NCI-H82 (cell line): ENCODE measurements around the gene SLC26A9.
"Not testable (repeated sequence)": the region's sequence is repeated elsewhere in the genome, so short reads cannot be mapped to it uniquely, and the experiment has no call there.

Source experiments
- DNase-seq: peaks from one replicate; lab custom pipeline; 2025; lab: John Stamatoyannopoulos, UW

Gene SLC26A9

DNA sequence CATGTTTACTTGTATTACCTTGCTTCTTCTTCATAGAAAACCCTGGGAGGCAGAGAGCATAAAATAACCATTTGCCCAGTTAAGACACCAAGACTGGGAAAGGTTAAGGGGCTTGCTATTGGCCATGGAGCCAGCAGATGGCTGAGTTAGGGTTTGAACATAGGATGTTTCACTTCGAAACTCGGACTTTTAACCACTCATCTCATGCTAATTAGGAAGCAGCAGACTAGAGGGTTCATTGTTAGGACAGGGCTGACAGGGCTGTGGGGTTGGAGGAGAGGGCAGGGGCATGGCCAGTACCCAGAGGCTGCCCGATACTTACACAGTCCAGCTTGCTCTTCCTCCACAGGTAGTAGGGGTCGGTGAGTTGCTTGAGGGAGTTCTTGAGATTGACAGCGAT is 17.0 kb downstream of the SLC26A9 start:
- DNase-seq, result no peak

DNA sequence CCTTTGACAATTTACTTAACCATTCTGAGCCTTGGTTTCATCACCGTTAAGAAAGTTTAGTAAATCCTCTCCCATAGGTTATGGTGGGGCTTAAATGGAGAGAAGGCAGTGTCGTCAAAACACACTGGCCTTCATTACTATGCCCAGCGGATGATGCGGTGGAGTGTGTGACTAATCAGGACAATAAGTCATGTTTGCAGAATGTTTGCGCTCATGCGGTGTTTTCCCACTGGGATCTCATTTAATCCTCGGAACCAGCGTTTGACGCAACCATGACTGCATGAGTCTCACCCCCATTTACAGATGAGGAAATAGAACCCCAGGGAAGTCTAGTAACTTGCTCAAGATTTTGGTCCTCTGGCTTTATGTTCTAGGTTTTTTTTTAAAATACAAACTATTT is 17.5 kb downstream of the SLC26A9 start:
- no peak for DNase-seq

DNA sequence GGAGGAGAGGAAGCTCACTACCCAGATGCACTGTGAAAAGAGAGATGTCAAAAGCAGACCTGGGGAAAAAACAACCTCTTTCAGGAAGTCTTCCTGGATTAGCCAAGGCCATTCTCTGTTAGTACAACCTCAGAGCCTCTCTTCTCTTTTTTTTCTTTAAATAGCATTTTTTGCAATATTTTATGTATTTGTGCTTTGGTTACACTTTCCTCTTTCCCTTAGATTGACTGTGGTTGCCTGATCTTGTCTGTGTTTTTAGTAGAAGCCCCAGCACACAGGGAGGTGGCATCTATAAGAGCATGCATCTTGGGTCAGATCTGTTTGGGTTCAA is 18.8 kb downstream of the SLC26A9 start:
- DNase-seq, result no peak

GRCh38 chr1:205923651-205924459 is 19.4 kb downstream of the SLC26A9 start:
- DNase-seq, result no peak

GRCh38 chr1:205922806-205923205 is 20.4 kb downstream of the SLC26A9 start:
- no peak for DNase-seq

DNA sequence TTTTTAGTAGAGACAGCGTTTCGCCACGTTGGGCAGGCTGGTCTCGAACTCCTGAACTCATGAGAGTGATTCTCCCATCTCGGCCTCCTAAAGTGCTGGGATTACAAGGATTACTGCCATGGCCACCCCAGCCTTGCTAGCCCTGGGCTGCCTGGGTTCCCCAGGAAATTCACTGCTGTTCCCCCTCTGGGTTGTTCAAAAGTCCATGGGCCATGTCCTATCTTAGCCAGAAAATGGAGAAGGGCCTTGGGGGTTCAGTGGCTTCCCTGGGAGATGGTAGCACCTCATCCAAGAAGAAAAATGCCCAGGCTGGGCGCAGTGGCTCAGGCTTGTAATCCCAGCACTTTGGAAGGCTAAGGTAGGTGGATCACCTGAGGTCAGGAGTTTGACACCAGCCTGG is 20.9 kb downstream of the SLC26A9 start:
- DNase-seq, result no peak

GRCh38 chr1:205921570-205921909 is 21.7 kb downstream of the SLC26A9 start:
- DNase-seq, result no peak

DNA sequence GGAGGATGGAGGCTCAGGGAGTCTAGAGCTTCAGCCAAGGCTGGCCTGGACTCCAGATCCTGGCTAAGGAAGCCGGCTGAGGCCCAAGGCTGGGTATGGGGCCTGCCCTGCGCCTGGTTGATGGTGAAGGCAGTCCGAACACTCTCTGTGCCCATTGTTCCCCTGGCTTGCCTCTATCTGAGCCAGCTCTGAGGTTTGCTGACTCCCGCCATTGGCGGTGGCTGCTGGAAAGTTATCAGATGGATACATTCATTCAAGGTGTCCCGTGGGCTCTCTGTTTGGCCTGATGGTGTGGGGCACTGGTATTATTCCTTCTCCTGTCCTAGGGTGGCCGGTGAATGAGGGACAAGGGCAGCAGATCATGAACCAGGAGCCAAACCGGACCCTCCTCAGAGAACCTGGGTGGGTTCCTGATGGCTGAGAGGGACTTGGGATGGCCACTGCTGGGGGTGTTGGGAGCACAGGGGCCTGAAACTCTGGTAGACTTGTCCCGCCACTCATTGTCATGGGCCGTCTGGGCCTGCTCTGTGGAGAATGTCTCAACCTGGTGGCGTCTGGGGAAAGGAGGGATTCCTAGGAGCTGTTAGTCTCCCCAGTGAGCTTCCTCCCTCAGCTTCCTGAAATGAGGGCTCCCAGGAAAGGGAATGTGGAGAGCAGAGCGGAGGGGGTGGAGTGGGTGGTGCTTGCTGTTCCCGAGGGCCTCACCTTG is 22.2 kb downstream of the SLC26A9 start:
- no peak for DNase-seq

DNA sequence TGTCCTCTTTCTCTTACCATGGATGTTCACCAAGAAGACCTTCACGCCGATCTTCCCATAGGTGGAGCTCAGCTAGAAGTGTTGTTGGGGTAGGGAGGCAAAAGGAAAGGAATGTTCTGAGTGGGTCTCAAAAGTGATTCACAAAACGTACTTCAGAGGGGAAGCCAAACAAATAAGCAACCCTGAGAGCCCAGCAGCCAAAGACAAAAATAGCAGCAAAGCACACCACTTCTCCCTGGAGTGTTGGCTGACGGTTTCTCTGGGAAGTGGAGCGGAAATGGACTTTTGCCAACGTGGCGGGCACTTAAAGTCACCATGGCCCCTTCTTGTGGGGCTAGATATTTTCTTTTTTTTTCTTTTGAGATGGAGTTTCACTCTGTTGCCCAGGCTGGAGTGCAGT is 23.1 kb downstream of the SLC26A9 start:
- DNase-seq, result no peak

GRCh38 chr1:205918955-205919746 is 24.1 kb downstream of the SLC26A9 start:
- DNase-seq, result peak; percentile 89

DNA sequence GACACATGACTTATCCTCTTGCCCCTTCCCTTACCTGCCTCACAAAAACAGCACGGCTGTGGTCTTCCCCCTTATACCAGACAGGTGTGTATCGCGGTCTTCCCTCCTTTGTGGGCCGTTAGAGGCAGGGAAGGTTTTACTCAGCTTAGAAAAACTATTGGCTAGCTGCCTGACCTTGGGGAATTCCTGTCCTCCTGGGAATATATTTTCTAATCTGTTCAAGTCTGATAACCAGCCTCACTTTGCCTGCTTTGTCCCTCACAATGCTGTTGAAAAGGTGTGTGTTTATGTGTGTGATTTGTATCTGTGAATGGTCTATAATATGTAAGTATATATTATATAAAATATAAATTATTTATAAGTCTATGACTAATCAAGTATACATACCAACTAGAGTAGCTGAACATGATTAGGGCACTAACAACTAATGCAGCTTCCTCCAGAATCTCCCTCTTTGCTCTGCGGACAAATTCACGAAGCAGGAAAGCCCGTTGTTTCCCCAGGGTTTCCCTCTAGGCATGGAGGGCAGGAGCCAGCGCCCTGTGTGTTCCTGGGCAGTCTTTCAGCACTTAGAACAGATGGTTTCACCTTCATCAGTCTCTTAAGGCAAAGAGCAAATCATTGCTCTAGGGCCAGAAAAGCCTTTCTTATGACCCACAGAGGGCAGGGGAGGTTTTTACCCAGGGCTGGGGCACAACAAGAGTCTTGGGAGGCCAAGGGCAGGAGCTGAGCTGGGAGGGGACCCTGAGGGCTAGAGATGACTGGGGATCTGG is 25.6 kb downstream of the SLC26A9 start:
- peak; percentile 42 for DNase-seq

- DNase-seq, result no peak
Measured at GRCh38 chr1:205916541-205916940, 26.7 kb downstream of the SLC26A9 start.

- no peak for DNase-seq
Measured at GRCh38 chr1:205915354-205915990, 27.8 kb downstream of the SLC26A9 start.

DNA sequence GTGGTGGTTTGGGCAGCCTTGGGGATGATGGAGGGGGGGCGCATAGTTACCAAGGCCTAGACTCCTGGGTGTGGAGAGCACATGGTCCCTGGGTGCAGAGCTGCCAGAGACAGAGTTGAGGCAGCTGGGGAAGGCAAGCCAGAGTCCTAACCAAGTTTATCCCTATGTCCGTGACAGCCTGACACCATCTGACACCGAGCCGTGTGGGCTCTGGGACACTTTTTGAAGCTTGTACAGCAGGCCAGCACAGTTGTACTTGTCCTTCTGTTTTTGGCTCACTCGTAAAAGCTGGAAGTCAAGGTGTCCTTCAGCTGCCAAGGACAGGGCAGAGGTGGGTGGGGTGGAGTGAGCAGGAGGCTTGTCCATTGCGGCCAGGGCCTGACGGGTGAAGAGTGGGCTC is 28.5 kb downstream of the SLC26A9 start:
- no peak for DNase-seq

GRCh38 chr1:205914155-205914507 is 29.1 kb downstream of the SLC26A9 start:
- peak; percentile 83 for DNase-seq

- no peak for DNase-seq
Measured at GRCh38 chr1:205913451-205914154, 29.7 kb downstream of the SLC26A9 start.

GRCh38 chr1:205907794-205908193 is 35.5 kb downstream of the SLC26A9 start:
- peak; percentile 55 for DNase-seq

DNA sequence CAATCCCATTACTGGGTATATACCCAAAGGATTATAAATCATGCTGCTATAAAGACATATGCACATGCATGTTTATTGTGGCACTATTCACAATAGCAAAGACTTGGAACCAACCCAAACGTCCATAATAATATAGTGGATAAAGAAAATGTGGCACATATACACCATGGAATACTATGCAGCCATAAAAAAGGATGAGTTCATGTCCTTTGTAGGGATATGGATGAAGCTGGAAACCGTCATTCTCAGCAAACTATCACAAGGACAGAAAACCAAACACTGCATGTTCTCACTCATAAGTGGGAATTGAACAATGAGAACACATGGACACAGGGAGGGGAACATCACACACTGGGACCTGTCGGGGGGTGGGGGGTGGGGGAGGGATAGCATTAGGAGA is 38.2 kb downstream of the SLC26A9 start:
- DNase-seq, result not testable (repeated sequence)

DNA sequence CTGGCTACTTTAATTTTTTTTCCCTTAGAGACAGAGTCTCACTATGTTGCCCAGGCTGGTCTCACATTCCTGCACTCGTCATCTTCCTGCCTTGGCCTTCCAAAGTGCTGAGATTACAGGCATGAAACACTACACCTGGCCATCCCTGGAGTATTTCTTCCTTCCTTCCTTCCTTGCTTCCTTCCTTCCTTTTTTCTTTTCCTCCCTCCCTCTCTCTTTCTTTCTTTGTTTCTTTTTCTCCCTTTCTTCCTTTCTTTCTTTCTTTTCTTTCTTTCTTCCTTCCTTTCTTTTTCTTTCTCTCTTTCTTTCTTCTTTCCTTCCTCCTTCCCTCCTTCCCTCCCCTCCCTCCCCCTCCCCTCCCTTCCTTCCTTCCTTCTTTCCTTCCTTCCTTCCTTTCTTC is 46.9 kb downstream of the SLC26A9 start:
- DNase-seq, result no peak

GRCh38 chr1:205894119-205894518 is 49.1 kb downstream of the SLC26A9 start:
- DNase-seq, result not testable (repeated sequence)

DNA sequence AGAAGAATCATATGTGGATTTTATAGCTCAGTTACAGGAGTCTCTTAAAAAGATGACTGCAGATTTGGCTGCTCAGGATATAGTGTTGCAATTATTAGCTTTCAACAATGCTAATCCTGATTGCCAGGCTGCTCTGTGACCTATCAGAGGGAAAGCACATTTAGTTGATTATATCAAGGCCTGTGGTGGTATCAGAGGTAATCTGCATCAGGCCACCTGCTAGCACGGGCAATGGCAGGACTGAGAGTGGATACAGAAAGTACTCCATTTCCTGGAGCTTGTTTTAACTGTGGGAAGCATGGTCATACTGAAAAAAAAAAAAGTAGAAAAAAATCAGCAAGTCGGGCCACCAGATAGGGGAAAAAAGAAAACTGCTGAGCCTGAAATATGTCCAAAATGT is 51.1 kb downstream of the SLC26A9 start:
- peak; percentile 93 for DNase-seq
